ENCODE data around the gene AQP10.

DNA sequence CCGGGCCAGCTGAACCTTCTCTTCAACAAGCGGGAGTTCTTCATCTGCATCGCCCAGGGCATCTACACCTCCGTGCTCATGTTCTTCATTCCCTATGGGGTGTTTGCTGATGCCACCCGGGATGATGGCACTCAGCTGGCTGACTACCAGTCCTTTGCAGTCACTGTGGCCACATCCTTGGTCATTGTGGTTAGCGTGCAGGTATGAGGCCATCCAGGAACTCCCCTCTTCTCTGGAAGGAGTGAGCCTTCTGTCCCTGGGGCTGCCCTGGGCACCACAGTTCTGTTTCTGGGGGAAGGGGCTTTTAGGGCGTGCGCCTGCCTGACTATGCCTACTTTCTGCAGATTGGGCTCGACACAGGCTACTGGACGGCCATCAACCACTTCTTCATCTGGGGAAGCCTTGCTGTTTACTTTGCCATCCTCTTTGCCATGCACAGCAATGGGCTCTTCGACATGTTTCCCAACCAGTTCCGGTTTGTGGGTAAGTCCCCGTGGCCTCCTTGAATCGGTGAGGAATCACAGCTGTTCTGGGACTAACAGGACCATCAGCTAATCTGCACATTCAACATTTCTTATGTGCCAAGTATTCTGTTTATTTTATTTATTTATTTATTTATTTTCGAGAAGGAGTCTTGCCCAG, 25.5 kb downstream of the AQP10 start:
- TF ChIP-seq, protein P1, sequence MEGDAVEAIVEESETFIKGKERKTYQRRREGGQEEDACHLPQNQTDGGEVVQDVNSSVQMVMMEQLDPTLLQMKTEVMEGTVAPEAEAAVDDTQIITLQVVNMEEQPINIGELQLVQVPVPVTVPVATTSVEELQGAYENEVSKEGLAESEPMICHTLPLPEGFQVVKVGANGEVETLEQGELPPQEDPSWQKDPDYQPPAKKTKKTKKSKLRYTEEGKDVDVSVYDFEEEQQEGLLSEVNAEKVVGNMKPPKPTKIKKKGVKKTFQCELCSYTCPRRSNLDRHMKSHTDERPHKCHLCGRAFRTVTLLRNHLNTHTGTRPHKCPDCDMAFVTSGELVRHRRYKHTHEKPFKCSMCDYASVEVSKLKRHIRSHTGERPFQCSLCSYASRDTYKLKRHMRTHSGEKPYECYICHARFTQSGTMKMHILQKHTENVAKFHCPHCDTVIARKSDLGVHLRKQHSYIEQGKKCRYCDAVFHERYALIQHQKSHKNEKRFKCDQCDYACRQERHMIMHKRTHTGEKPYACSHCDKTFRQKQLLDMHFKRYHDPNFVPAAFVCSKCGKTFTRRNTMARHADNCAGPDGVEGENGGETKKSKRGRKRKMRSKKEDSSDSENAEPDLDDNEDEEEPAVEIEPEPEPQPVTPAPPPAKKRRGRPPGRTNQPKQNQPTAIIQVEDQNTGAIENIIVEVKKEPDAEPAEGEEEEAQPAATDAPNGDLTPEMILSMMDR (IDR thresholded peaks at IDR 0.05 in 8 of 11, conservative IDR thresholded peaks at IDR 0.05 in 3 of 11): no peak
- TF ChIP-seq POLR2A (IDR thresholded peaks at IDR 0.05) (no peak), POLR2AphosphoS5 (IDR thresholded peaks at IDR 0.05) (no peak)

All from spleen (tissue), 7 donors.